H1 (cell line): ENCODE measurements around the gene AGAP3. TPM values are rescaled to one million over a fixed set of nuclear protein-coding genes. Genes with fewer than 3 reads are reported as not detected.

Experiments used
- CTCF ChIA-PET: fragments of 300-600 bp; sonication (Branson Sonifier 250); formaldehyde crosslinking; loops from one replicate; lab custom pipeline; 2021; ENCODE audit not compliant: partially characterized antibody; lab: Charles Lee
- POLR2A ChIA-PET: fragments of 300-600 bp; sonication (Branson Sonifier 250); formaldehyde crosslinking; loops from one replicate; lab custom pipeline; 2021; ENCODE audit warnings: inconsistent platforms; ENCODE audit not compliant: partially characterized antibody; lab: Charles Lee
- DNase-seq, 2 experiments: peaks; one replicate each; pipeline versions ENCODE4 v3.0.0 to v3.0.0-alpha.2; 2010 to 2022; ENCODE audit warnings: low spot score in 2 of 2, low read depth in 1 of 2, mixed read lengths in 1 of 2
- FAIRE-seq: peaks from 2 replicates; lab custom pipeline; 2011; peaks lifted over from hg19 to GRCh38; lab: Jason Lieb, UNC
- H2AFZ ChIP-seq: 2 replicates; pipeline ENCODE4 v1.8.1; 2012; ENCODE audit warnings: low read length, inconsistent platforms
- H2AK5ac ChIP-seq: 2 replicates; pipeline ENCODE4 v1.6.1; 2013; ENCODE audit warnings: low read depth, low read length
- H2BK120ac ChIP-seq: replicated peaks from 2 replicates; pipeline ENCODE3; 2013; ENCODE audit warnings: low read depth, low read length, inconsistent platforms
- H2BK12ac ChIP-seq: 2 replicates; pipeline ENCODE4 v1.6.1; 2013; ENCODE audit warnings: low read depth, low read length
- H2BK15ac ChIP-seq: 2 replicates; pipeline ENCODE4 v1.6.1; 2013; ENCODE audit warnings: low read length
- H2BK20ac ChIP-seq: 2 replicates; pipeline ENCODE4 v1.6.1; 2013; ENCODE audit warnings: low read length
- H2BK5ac ChIP-seq: 2 replicates; pipeline ENCODE4 v1.6.1; 2013; ENCODE audit warnings: low read depth, low read length
- H3K14ac ChIP-seq: 2 replicates; pipeline ENCODE4 v1.6.1; 2013; ENCODE audit warnings: inconsistent platforms; ENCODE audit not compliant: insufficient read length
- H3K18ac ChIP-seq: 2 replicates; pipeline ENCODE4 v1.6.1; 2013; ENCODE audit warnings: low read length; ENCODE audit errors: extremely low read depth
- H3K23ac ChIP-seq: 2 replicates; pipeline ENCODE4 v1.6.1; 2013; ENCODE audit warnings: inconsistent platforms; ENCODE audit not compliant: insufficient read length
- H3K23me2 ChIP-seq: 2 replicates; pipeline ENCODE4 v1.6.1; 2013; ENCODE audit warnings: low read depth, low read length
- H3K27ac ChIP-seq: 2 replicates; pipeline ENCODE4 v1.6.1; 2011; ENCODE audit warnings: low read depth, low read length, inconsistent platforms
- H3K27me3 ChIP-seq, 4 experiments: replicated peaks in 1 of 4; 1 replicate in 1 of 4; 2 replicates in 3 of 4; pipeline versions ENCODE4 v1.6.1 to v1.8.1; 2011 to 2013; ENCODE audit warnings: low read length in 3 of 4, mild to moderate bottlenecking in 3 of 4, inconsistent platforms in 2 of 4, mixed read lengths in 2 of 4, moderate library complexity in 1 of 4; ENCODE audit not compliant: control insufficient read depth in 3 of 4, insufficient read depth in 3 of 4; ENCODE audit errors: extremely low read depth in 1 of 4
- H3K36me3 ChIP-seq, 4 experiments: 2 replicates each; pipeline versions ENCODE4 v1.6.1 to v1.8.1; 2011 to 2013; ENCODE audit warnings: mild to moderate bottlenecking in 4 of 4, low read length in 3 of 4, moderate library complexity in 2 of 4, control low read depth in 1 of 4, inconsistent platforms in 1 of 4; ENCODE audit not compliant: insufficient read depth in 4 of 4, control insufficient read depth in 2 of 4
- H3K4ac ChIP-seq: replicated peaks from 2 replicates; pipeline ENCODE3; 2013; ENCODE audit warnings: low read length, low read depth, mixed read lengths, inconsistent platforms; ENCODE audit not compliant: insufficient read length
- H3K4me1 ChIP-seq, 4 experiments: replicated peaks in 1 of 4; 1 replicate in 1 of 4; 2 replicates in 3 of 4; pipeline versions ENCODE4 v1.6.1 to v1.8.1; 2011 to 2013; ENCODE audit warnings: low read length in 3 of 4, inconsistent platforms in 2 of 4, mixed read lengths in 1 of 4; ENCODE audit not compliant: insufficient read depth in 4 of 4, control insufficient read depth in 3 of 4
- H3K4me2 ChIP-seq, 2 experiments: 2 replicates each; pipeline versions ENCODE4 v1.6.1 to v1.8.1; 2011 to 2013; ENCODE audit warnings: low read depth in 2 of 2, low read length in 2 of 2, control low read depth in 1 of 2, inconsistent platforms in 1 of 2, mild to moderate bottlenecking in 1 of 2; ENCODE audit not compliant: insufficient read depth in 1 of 2
- H3K4me3 ChIP-seq, 4 experiments: fragments of 200-600, 300-600 bp in 1 of 4; sonication (generic), shearing (Covaris generic), sonication (Bioruptor Twin) in 1 of 4; 2 replicates each; pipeline versions ENCODE4 v1.5.1 to v1.8.1; 2011 to 2016; ENCODE audit warnings: low read length in 4 of 4, low read depth in 3 of 4, control low read depth in 2 of 4, inconsistent platforms in 2 of 4, mild to moderate bottlenecking in 2 of 4, mixed read lengths in 1 of 4, moderate library complexity in 1 of 4; ENCODE audit not compliant: insufficient read depth in 2 of 4; ENCODE audit errors: extremely low read depth in 1 of 4
- H3K56ac ChIP-seq: replicated peaks from 2 replicates; pipeline ENCODE3; 2013; ENCODE audit warnings: low read depth, mild to moderate bottlenecking, mixed read lengths, low read length, inconsistent platforms; ENCODE audit not compliant: insufficient read length
- H3K79me1 ChIP-seq: 2 replicates; pipeline ENCODE4 v1.6.1; 2013; ENCODE audit warnings: low read depth, low read length, control low read depth
- H3K79me2 ChIP-seq, 2 experiments: 2 replicates each; pipeline versions ENCODE4 v1.6.1 to v1.8.1; 2012 to 2013; ENCODE audit warnings: low read length in 2 of 2, mild to moderate bottlenecking in 2 of 2, inconsistent platforms in 1 of 2; ENCODE audit not compliant: insufficient read depth in 2 of 2, control insufficient read depth in 1 of 2
- H3K9ac ChIP-seq, 4 experiments: replicated peaks in 1 of 4; 1 replicate in 1 of 4; 2 replicates in 3 of 4; pipeline versions ENCODE4 v1.6.1 to v1.8.1; 2011 to 2013; ENCODE audit warnings: low read depth in 3 of 4, low read length in 3 of 4, control low read depth in 2 of 4, mild to moderate bottlenecking in 2 of 4, moderate library complexity in 2 of 4, inconsistent platforms in 1 of 4; ENCODE audit errors: extremely low read depth in 1 of 4
- H3K9me3 ChIP-seq, 2 experiments: 2 replicates each; pipeline versions ENCODE4 v1.6.1 to v1.8.1; 2012 to 2013; ENCODE audit warnings: mild to moderate bottlenecking in 2 of 2, moderate library complexity in 2 of 2, control low read depth in 1 of 2, inconsistent platforms in 1 of 2, low read depth in 1 of 2, low read length in 1 of 2, mixed read lengths in 1 of 2; ENCODE audit not compliant: insufficient read depth in 2 of 2
- H4K20me1 ChIP-seq, 2 experiments: replicated peaks in 1 of 2; 2 replicates each; pipeline versions ENCODE3 to v1.8.1; 2011 to 2013; ENCODE audit warnings: inconsistent platforms in 2 of 2, low read length in 2 of 2, mild to moderate bottlenecking in 1 of 2; ENCODE audit not compliant: insufficient read depth in 2 of 2, control insufficient read depth in 1 of 2
- H4K5ac ChIP-seq: 2 replicates; pipeline ENCODE4 v1.6.1; 2013; ENCODE audit warnings: low read length, low read depth, mixed read lengths, inconsistent platforms; ENCODE audit not compliant: insufficient read length
- H4K8ac ChIP-seq: 2 replicates; pipeline ENCODE4 v1.8.0; 2013; ENCODE audit warnings: mild to moderate bottlenecking, moderate library complexity, low read length, inconsistent platforms; ENCODE audit not compliant: insufficient read depth; ENCODE audit errors: extremely low read depth
- H4K91ac ChIP-seq: replicated peaks from 2 replicates; pipeline ENCODE3; 2013; ENCODE audit warnings: low read length, mixed read lengths, inconsistent platforms; ENCODE audit not compliant: insufficient read length
- ASH2L ChIP-seq: fragments of 200-600, 300-600 bp; sonication (generic); IDR thresholded peaks from one replicate; pipeline ENCODE4 v1.7.1; 2017; ENCODE audit warnings: low read length
- CBX8 ChIP-seq: fragments of 300-800, 300-1000 bp; sonication (generic); IDR thresholded peaks from 2 replicates; pipeline ENCODE4 v1.7.1; 2016; ENCODE audit warnings: low read depth, low read length, borderline replicate concordance
- CREB1 ChIP-seq: IDR thresholded peaks from 2 replicates; pipeline ENCODE4 v1.6.1; 2012; ENCODE audit warnings: inconsistent platforms
- CTBP2 ChIP-seq: IDR thresholded peaks from 2 replicates; pipeline ENCODE4 v1.7.0; 2011; ENCODE audit warnings: borderline replicate concordance, mild to moderate bottlenecking, moderate library complexity, mixed read lengths, low read length; ENCODE audit not compliant: insufficient read depth, insufficient read length
- GABPA ChIP-seq: IDR thresholded peaks from 2 replicates; pipeline ENCODE4 v1.6.1; 2011; ENCODE audit warnings: mild to moderate bottlenecking, low read length, moderate library complexity, borderline replicate concordance; ENCODE audit not compliant: insufficient read depth
- GTF2F1 ChIP-seq: IDR thresholded peaks from 2 replicates; pipeline ENCODE4 v1.6.1; 2012; ENCODE audit warnings: low read depth, low read length, improper control_type of control experiment, borderline replicate concordance
- NRF1 ChIP-seq: IDR thresholded peaks from 2 replicates; pipeline ENCODE4 v1.6.1; 2011; ENCODE audit warnings: mild to moderate bottlenecking, low read depth, low read length, improper control_type of control experiment
- WGBS, 2 experiments: shearing (Covaris generic) in 1 of 2; methylation state at CpG; one replicate each; pipeline versions ENCODE4 v1.1.6 to v1.1.7; 2013 to 2015; ENCODE audit warnings: low lambda C conversion rate in 2 of 2, mixed read lengths in 2 of 2, inconsistent platforms in 1 of 2, low coverage in 1 of 2, missing lambda C conversion rate in 1 of 2; ENCODE audit not compliant: insufficient replicate concordance in 2 of 2, insufficient coverage in 1 of 2, insufficient read length in 1 of 2; ENCODE audit errors: extremely low coverage in 1 of 2, missing lambda C conversion rate in 1 of 2; 5-methylcytosine and 5-hydroxymethylcytosine counted together
- polyA plus RNA-seq, 7 experiments: library from polyadenylated mRNA; depleted of rRNA in 3 of 7; stranded (reverse) in 5 of 7; unstranded in 2 of 7; fragments of >200 nt in 5 of 7; fragments of 200-250 nt in 2 of 7; gene quantifications; 1 replicate in 5 of 7; 2 replicates in 1 of 7; 4 replicates in 1 of 7; pipeline versions ENCODE4 v1.2.1 to v1.2.3, GENCODE V29; 2011 to 2013; ENCODE audit warnings: missing spikeins in 2 of 7, mixed read lengths in 2 of 7
- total RNA-seq: library from RNA; stranded (reverse); fragmentation: NEBNext Ultra II Directional; extraction: Animal tissue kit (Norgen Biotek cat#: 25700); gene quantifications from 2 replicates; pipeline ENCODE4 v1.2.1, GENCODE V29; 2021

Gene AGAP3
- total and polyA plus RNA-seq, 2 of the 8 experiments (the other 6 are each of a cell fraction or from before 2014, with no cell fraction given) = 66.4 to 120 TPM

GRCh38 chr7:151146761-151147160, 60.5 kb downstream of the AGAP3 start:
- no peaks in the 10 kb centered on the region; a peak in 1 of 8 replicates for H3K36me3 ChIP-seq
- peaks cover 0 to 7% (median 3%) of the 10 kb centered on the region in 4 experiments; a peak in 3 of 7 replicates for H3K4me1 ChIP-seq
- no peak overlapping the region for H3K14ac ChIP-seq
- no peaks in the 10 kb centered on the region for H3K79me1 ChIP-seq
- no peak overlapping the region for H2BK5ac ChIP-seq
- no peaks in the 10 kb centered on the region for H3K9me3 ChIP-seq
- H3K56ac ChIP-seq = no peak overlapping the region
- no peak overlapping the region for H2BK120ac ChIP-seq
- H4K8ac ChIP-seq = no peak overlapping the region
- H2AK5ac ChIP-seq = no peak overlapping the region
- H3K27me3 ChIP-seq = peaks cover 0 to 3% (median 0%) of the 10 kb centered on the region in 4 experiments; a peak in 2 of 7 replicates
- H3K4ac ChIP-seq = no peak overlapping the region
- no peak overlapping the region for H4K91ac ChIP-seq
- H2AFZ ChIP-seq = no peak overlapping the region
- no peak for TF ChIP-seq GTF2F1
- no peak for TF ChIP-seq ASH2L
- TF ChIP-seq CREB1 = no peak
- no peak for TF ChIP-seq GABPA
- TF ChIP-seq NRF1 = no peak
- TF ChIP-seq CBX8 = no peak
- TF ChIP-seq CTBP2 = no peak
- no peak overlapping the region for H3K18ac ChIP-seq
- no peak for DNase-seq
- H3K23ac ChIP-seq = no peak overlapping the region
- ChIA-PET CTCF (interaction anchor here (1.1 to 18.9 kb wide), 8 partner anchors 8 to 204 kb away, joined by 3 to 197 read pairs (median 6); partner anchors contain the start of gene GBX1), POLR2A (interaction anchor here (1.4 to 2.3 kb wide), 4 partner anchors 9 to 81 kb away, joined by 4 to 8 read pairs (median 4); partner anchors contain the start of gene ABCF2)
- H3K9ac ChIP-seq = no peak overlapping the region
- H2BK12ac ChIP-seq = no peak overlapping the region
- no peak overlapping the region for H3K4me2 ChIP-seq
- no peaks in the 10 kb centered on the region for H3K79me2 ChIP-seq
- peak; percentile 39 for FAIRE-seq
- no peak overlapping the region for H4K5ac ChIP-seq
- H3K4me3 ChIP-seq = no peak overlapping the region
- WGBS, 2 experiments = 94% methylated on average over 3 of the region's 3 CpGs; no CpG with 5 or more reads in 1 of the 2 experiments
- no peak overlapping the region for H2BK15ac ChIP-seq
- H3K27ac ChIP-seq = no peak overlapping the region
- H2BK20ac ChIP-seq = no peak overlapping the region
- H4K20me1 ChIP-seq = peaks cover 1 to 2% of the 10 kb centered on the region in 2 experiments
- H3K23me2 ChIP-seq = no peaks in the 10 kb centered on the region; the same call in 1 of the 2 replicates
